GM12878 (cell line): ENCODE data around the gene C1orf52.

Source experiments
- BCL3 ChIP-seq: IDR thresholded peaks from 2 replicates; pipeline ENCODE4 v1.6.1; 2011; ENCODE audit warnings: borderline replicate concordance, low read depth, mild to moderate bottlenecking, moderate library complexity, low read length; ENCODE audit not compliant: insufficient read depth, poor library complexity, severe bottlenecking
- CTCF ChIP-seq, 3 experiments: IDR thresholded peaks in 2 of 3; conservative IDR thresholded peaks in 1 of 3; 2 replicates each; pipeline ENCODE4 v1.5.1; 2011; ENCODE audit warnings: low read depth in 3 of 3, low read length in 3 of 3, mild to moderate bottlenecking in 3 of 3, control low read depth in 2 of 3, moderate library complexity in 2 of 3, inconsistent platforms in 1 of 3, mixed read lengths in 1 of 3; ENCODE audit not compliant: control insufficient read depth in 2 of 3, insufficient read depth in 1 of 3; ENCODE audit errors: extremely low read depth in 1 of 3
- ETV6 ChIP-seq, 2 experiments: fragments of 450-650 bp in 1 of 2; IDR thresholded peaks in 1 of 2; conservative IDR thresholded peaks in 1 of 2; 2 replicates each; pipeline ENCODE4 v1.6.1; 2014; ENCODE audit warnings: antibody characterized with exemption in 1 of 2, borderline replicate concordance in 1 of 2, low read depth in 1 of 2, mild to moderate bottlenecking in 1 of 2, moderate library complexity in 1 of 2
- EZH2 ChIP-seq: IDR thresholded peaks from 2 replicates; pipeline ENCODE4 v1.6.1; 2012; ENCODE audit warnings: low read depth, mild to moderate bottlenecking, control low read depth, inconsistent platforms, low read length, borderline replicate concordance; ENCODE audit not compliant: control insufficient read depth
- KDM1A ChIP-seq: fragments of 200-600 bp; sonication (generic); IDR thresholded peaks from 2 replicates; pipeline ENCODE4 v1.6.1; 2016; ENCODE audit warnings: borderline replicate concordance
- MYC ChIP-seq: IDR thresholded peaks from 2 replicates; pipeline ENCODE4 v1.6.1; 2011; ENCODE audit warnings: mild to moderate bottlenecking, low read length, moderate library complexity, inconsistent platforms; ENCODE audit not compliant: insufficient read depth, insufficient replicate concordance, insufficient read length, severe bottlenecking
- POLR2AphosphoS5 ChIP-seq: IDR thresholded peaks from 2 replicates; pipeline ENCODE4 v1.6.1; 2011; ENCODE audit warnings: mild to moderate bottlenecking, low read length, inconsistent platforms
- REST ChIP-seq: IDR thresholded peaks from 2 replicates; pipeline ENCODE4 v1.6.1; 2012; ENCODE audit warnings: mild to moderate bottlenecking, low read depth, low read length
- SUZ12 ChIP-seq: fragments of 200-600 bp; sonication (generic); IDR thresholded peaks from one replicate; pipeline ENCODE4 v1.6.1; 2018; ENCODE audit warnings: antibody characterized with exemption, mild to moderate bottlenecking; ENCODE audit not compliant: unreplicated experiment
- TAF1 ChIP-seq: IDR thresholded peaks from 2 replicates; pipeline ENCODE4 v1.6.1; 2011; ENCODE audit warnings: mild to moderate bottlenecking, low read depth, low read length, borderline replicate concordance
- TCF12 ChIP-seq: IDR thresholded peaks from 2 replicates; pipeline ENCODE4 v1.6.1; 2011; ENCODE audit warnings: low read depth, mild to moderate bottlenecking, low read length
- USF1 ChIP-seq: IDR thresholded peaks from 2 replicates; pipeline ENCODE4 v1.6.1; 2011; ENCODE audit warnings: borderline replicate concordance, low read depth, mild to moderate bottlenecking, moderate library complexity, mixed read lengths, low read length; ENCODE audit not compliant: insufficient read depth; ENCODE audit errors: extremely low read length

- TF ChIP-seq REST: no peak
- no peak for TF ChIP-seq CTCF (IDR thresholded peaks at IDR 0.05 in 2 of 3, conservative IDR thresholded peaks at IDR 0.05 in 1 of 3; ENCODE audit: control insufficient read depth in 2 of 3, extremely low read depth in 1 of 3, insufficient read depth in 1 of 3, low read depth in 3 of 3, low read length in 3 of 3)
- TF ChIP-seq SUZ12: no peak
- TF ChIP-seq KDM1A: no peak
- no peak for TF ChIP-seq MYC
- no peak for TF ChIP-seq EZH2
- no peak for TF ChIP-seq ETV6 (conservative IDR thresholded peaks at IDR 0.05 in 1 of 2, IDR thresholded peaks at IDR 0.05 in 1 of 2; ENCODE audit: borderline replicate concordance in 1 of 2, low read depth in 1 of 2)
- no peak for TF ChIP-seq POLR2AphosphoS5
- no peak for TF ChIP-seq TCF12
- TF ChIP-seq TAF1: no peak
- TF ChIP-seq BCL3: no peak
- no peak for TF ChIP-seq USF1
Observed at GRCh38 chr1:85243372-85243771, 16.1 kb downstream of the C1orf52 start.
